Ishikawa (cell line): Measurements from ENCODE around the gene MBTD1.

Experiments used
- CEBPB ChIP-seq: IDR thresholded peaks from 2 replicates; pipeline ENCODE4 v1.6.1; 2012
- CREB1 ChIP-seq: IDR thresholded peaks from 2 replicates; pipeline ENCODE4 v1.6.1; 2012; ENCODE audit warnings: low read depth
- EGR1 ChIP-seq: IDR thresholded peaks from 2 replicates; pipeline ENCODE4 v1.6.1; 2012
- EP300 ChIP-seq: IDR thresholded peaks from 2 replicates; pipeline ENCODE4 v1.6.1; 2012; ENCODE audit warnings: borderline replicate concordance
- FOXM1 ChIP-seq: IDR thresholded peaks from 2 replicates; pipeline ENCODE4 v1.6.1; 2012; ENCODE audit warnings: low read depth, borderline replicate concordance
- MAX ChIP-seq: IDR thresholded peaks from 2 replicates; pipeline ENCODE4 v1.6.1; 2012
- NFIC ChIP-seq: IDR thresholded peaks from 2 replicates; pipeline ENCODE4 v1.6.1; 2012
- RAD21 ChIP-seq: IDR thresholded peaks from 2 replicates; pipeline ENCODE4 v1.6.1; 2012; ENCODE audit warnings: low read depth
- REST ChIP-seq: IDR thresholded peaks from 2 replicates; pipeline ENCODE4 v1.6.1; 2012; ENCODE audit warnings: low read depth, mild to moderate bottlenecking
- TAF1 ChIP-seq: IDR thresholded peaks from 2 replicates; pipeline ENCODE4 v1.6.1; 2012; ENCODE audit warnings: low read depth, mild to moderate bottlenecking
- TCF12 ChIP-seq: IDR thresholded peaks from 2 replicates; pipeline ENCODE4 v1.6.1; 2012; ENCODE audit warnings: low read depth
- TEAD4 ChIP-seq: IDR thresholded peaks from 2 replicates; pipeline ENCODE4 v1.6.1; 2012
- USF1 ChIP-seq: IDR thresholded peaks from 2 replicates; pipeline ENCODE4 v1.6.1; 2012
- YY1 ChIP-seq: IDR thresholded peaks from 2 replicates; pipeline ENCODE4 v1.6.1; 2012; ENCODE audit warnings: low read depth
- ZBTB7A ChIP-seq: IDR thresholded peaks from 2 replicates; pipeline ENCODE4 v1.6.1; 2012; ENCODE audit warnings: low read depth

The MBTD1 gene

GRCh38 chr17:51149163-51149562, 110.7 kb downstream of the MBTD1 start:
- TF ChIP-seq REST (no peak), YY1 (no peak), MAX (no peak), EP300 (no peak), CREB1 (no peak), USF1 (no peak), TEAD4 (no peak), EGR1 (no peak), CEBPB (no peak), NFIC (no peak), TAF1 (no peak), RAD21 (no peak), FOXM1 (no peak), ZBTB7A (no peak), TCF12 (no peak)

GRCh38 chr17:51147650-51148049, 112.2 kb downstream of the MBTD1 start:
- no peak for TF ChIP-seq USF1
- TF ChIP-seq ZBTB7A, result no peak
- TF ChIP-seq YY1, result no peak
- no peak for TF ChIP-seq TAF1
- TF ChIP-seq CEBPB, result no peak
- TF ChIP-seq MAX, result no peak
- TF ChIP-seq CREB1, result no peak
- TF ChIP-seq NFIC, result no peak
- TF ChIP-seq TEAD4, result no peak
- TF ChIP-seq FOXM1, result no peak
- no peak for TF ChIP-seq EP300
- TF ChIP-seq TCF12, result no peak
- no peak for TF ChIP-seq EGR1
- no peak for TF ChIP-seq REST
- TF ChIP-seq RAD21, result no peak

- no peak for TF ChIP-seq EGR1
- TF ChIP-seq FOXM1, result no peak
- TF ChIP-seq TAF1, result no peak
- TF ChIP-seq CEBPB, result no peak
These were observed 115.4 kb downstream of the MBTD1 start for GRCh38 chr17:51144266-51145022.

GRCh38 chr17:51142597-51142996, 117.3 kb downstream of the MBTD1 start:
- TF ChIP-seq YY1 (no peak), EP300 (no peak), USF1 (no peak), FOXM1 (no peak), MAX (no peak), TCF12 (no peak)

GRCh38 chr17:51135956-51136355, 123.9 kb downstream of the MBTD1 start:
- no peak for TF ChIP-seq USF1

- TF ChIP-seq MAX, result no peak
- no peak for TF ChIP-seq RAD21
- no peak for TF ChIP-seq ZBTB7A
- TF ChIP-seq FOXM1, result no peak
- TF ChIP-seq EP300, result no peak
- TF ChIP-seq EGR1, result no peak
- TF ChIP-seq TCF12, result no peak
- no peak for TF ChIP-seq CREB1
- TF ChIP-seq YY1, result no peak
- TF ChIP-seq TAF1, result no peak
- no peak for TF ChIP-seq USF1
- TF ChIP-seq NFIC, result no peak
- TF ChIP-seq TEAD4, result no peak
- TF ChIP-seq REST, result no peak
- no peak for TF ChIP-seq CEBPB
These were observed 126.5 kb downstream of the MBTD1 start for GRCh38 chr17:51133365-51133764.
